Activated naive CD8-positive, alpha-beta T cell treated with anti-CD3 and anti-CD28 coated beads for 36 hours (primary cell): ENCODE measurements around the gene PCED1B. TPM values are rescaled to one million over a fixed set of nuclear protein-coding genes. Genes with fewer than 3 reads are reported as not detected.

Experiments
- DNase-seq: peaks from one replicate; pipeline ENCODE4 v3.0.0; 2021
- H3K27ac Mint-ChIP-seq: one replicate; pipeline ENCODE4 v1.8.0; 2022; ENCODE audit warnings: mild to moderate bottlenecking, moderate library complexity, mixed read lengths
- H3K27me3 Mint-ChIP-seq: one replicate; pipeline ENCODE4 v1.8.0; 2022; ENCODE audit warnings: mild to moderate bottlenecking, mixed read lengths
- H3K36me3 Mint-ChIP-seq: one replicate; pipeline ENCODE4 v1.8.0; 2021; ENCODE audit warnings: mild to moderate bottlenecking, mixed read lengths
- H3K4me1 Mint-ChIP-seq: one replicate; pipeline ENCODE4 v1.8.0; 2021; ENCODE audit warnings: mixed read lengths
- H3K4me3 Mint-ChIP-seq: one replicate; pipeline ENCODE4 v1.8.0; 2022; ENCODE audit warnings: mild to moderate bottlenecking, moderate library complexity, mixed read lengths
- H3K9me3 Mint-ChIP-seq: one replicate; pipeline ENCODE4 v1.8.0; 2022; ENCODE audit warnings: mixed read lengths
- total RNA-seq, 2 experiments: library from RNA; stranded (reverse); gene quantifications; one replicate each; pipeline ENCODE4 v1.2.3, GENCODE V29; 2021

Gene PCED1B
- total RNA-seq, 2 experiments from 2014 or later, result 117 TPM

DNA sequence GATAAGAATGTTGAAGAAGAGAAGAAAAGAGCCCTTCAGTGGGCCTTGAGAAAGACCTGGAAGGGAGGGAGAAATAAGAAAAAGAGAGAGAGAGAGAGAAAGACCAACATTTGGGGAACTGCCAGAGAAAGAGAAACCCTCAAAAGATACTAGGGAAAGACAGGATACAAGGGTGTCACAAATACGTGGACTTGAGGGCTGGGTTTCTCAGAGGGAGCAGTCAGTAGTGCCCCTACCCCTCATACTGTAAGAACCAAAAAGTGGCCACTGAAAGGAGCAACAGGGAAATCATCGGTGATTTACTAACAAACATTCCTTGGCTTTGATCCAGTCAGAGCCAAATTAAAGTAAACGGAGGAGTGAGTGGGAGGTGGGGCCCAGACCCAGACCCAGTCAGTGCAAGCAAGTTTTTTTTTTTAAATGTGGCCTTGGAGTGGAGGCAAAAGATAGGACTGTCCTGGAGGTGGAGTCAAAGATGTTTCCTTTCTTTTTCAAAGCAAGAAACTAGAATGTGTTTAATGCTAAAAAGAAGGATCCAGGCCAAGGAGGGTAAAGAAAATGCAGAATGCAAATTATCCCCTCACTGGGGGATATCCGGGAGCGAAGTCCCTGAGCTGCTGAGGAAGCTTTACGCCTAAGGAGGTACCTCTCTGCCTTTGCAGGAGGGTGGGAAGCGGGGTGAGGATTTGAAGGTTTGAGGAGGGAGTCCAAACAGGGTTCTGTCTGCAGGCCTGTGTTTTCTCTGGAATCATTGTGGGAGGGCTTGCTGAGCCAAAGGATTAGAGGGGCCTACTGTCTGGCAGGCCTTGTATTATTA, 143.8 kb downstream of the PCED1B start:
- Mint-ChIP-seq H3K27me3 (no peaks in the 10 kb centered on the region), H3K4me3 (peak overlapping the region; percentile 89), H3K36me3 (peaks cover 79% of the 10 kb centered on the region), H3K4me1 (peaks cover 66% of the 10 kb centered on the region), H3K9me3 (no peaks in the 10 kb centered on the region), H3K27ac (peak overlapping the region; percentile 96)
- DNase-seq, result peak; percentile 18

DNA sequence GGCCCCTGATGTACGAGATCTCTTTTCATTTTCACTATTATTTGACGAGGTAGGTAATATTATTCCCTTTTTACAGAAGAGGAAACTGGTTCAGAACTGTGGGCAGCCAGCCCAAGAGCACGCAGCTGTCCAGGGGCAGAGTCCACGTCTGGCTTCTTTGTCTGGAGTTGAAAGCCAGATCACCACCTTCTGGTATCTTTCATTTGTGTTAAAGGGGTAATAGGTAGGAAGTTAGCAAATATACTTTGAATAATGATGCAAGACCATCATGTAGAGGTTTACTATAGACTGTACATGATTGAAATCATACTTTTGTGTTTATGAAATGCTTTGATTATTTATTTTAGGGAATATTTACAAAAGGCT, 144.4 kb downstream of the PCED1B start:
- Mint-ChIP-seq H3K9me3 (no peaks in the 10 kb centered on the region), H3K4me3 (peak overlapping the region; percentile 89), H3K36me3 (peaks cover 79% of the 10 kb centered on the region), H3K4me1 (peaks cover 71% of the 10 kb centered on the region), H3K27me3 (no peaks in the 10 kb centered on the region), H3K27ac (peak overlapping the region; percentile 96)
- DNase-seq, result peak; percentile 9

DNA sequence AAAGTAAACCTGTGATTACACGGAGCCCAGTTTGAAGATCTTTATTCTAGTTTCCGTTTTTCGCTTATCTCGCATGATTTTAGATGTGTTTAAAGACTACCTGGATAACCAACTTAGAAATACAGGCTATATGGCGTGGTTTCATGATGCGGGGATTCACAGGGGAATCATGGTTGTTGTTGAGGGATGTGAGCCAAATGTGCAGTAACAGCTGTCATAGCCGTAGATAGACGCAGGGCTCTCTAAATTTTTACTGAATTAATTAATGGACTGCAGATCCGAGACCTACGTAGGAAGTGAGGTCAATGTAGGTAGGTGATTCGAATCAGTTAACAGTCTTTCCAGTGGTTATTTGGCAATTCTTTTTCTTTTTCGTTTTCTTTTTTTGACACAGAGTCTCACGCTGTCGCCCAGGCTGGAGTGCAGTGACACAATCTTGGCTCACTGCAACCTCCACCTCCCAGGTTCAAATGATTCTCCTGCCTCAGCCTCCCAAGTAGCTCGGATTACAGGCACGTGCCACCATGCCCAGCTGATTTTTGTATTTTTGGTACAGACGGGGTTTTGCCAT, 145.2 kb downstream of the PCED1B start:
- peak overlapping the region; percentile 89 for H3K4me3 Mint-ChIP-seq
- H3K36me3 Mint-ChIP-seq, result peaks cover 80% of the 10 kb centered on the region
- peak; percentile 8 for DNase-seq
- H3K27me3 Mint-ChIP-seq, result no peaks in the 10 kb centered on the region
- no peaks in the 10 kb centered on the region for H3K9me3 Mint-ChIP-seq
- peaks cover 74% of the 10 kb centered on the region for H3K4me1 Mint-ChIP-seq
- peak overlapping the region; percentile 96 for H3K27ac Mint-ChIP-seq

DNA sequence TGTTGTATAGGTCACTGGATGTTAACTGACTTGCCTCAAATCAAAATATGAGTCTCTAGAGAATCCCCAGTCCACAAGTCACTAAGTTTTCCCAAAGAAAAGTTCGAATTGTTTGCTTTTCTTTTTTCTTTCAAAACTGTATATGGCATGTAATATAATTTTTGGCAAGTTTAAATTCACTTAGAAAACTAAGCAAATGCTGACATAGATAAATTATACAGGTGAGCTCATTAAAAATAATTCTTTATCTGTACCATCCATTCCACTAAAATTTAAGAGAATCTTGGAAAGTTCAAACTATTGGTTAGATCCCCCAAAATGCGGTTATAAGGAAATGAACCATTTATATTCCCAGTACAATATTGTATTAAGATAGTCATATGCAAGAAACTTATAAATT, 145.9 kb downstream of the PCED1B start:
- DNase-seq, result no peak
- Mint-ChIP-seq H3K9me3 (no peaks in the 10 kb centered on the region), H3K4me1 (peaks cover 76% of the 10 kb centered on the region), H3K27me3 (no peaks in the 10 kb centered on the region), H3K4me3 (peak overlapping the region; percentile 89), H3K27ac (peak overlapping the region; percentile 96), H3K36me3 (peaks cover 82% of the 10 kb centered on the region)

DNA sequence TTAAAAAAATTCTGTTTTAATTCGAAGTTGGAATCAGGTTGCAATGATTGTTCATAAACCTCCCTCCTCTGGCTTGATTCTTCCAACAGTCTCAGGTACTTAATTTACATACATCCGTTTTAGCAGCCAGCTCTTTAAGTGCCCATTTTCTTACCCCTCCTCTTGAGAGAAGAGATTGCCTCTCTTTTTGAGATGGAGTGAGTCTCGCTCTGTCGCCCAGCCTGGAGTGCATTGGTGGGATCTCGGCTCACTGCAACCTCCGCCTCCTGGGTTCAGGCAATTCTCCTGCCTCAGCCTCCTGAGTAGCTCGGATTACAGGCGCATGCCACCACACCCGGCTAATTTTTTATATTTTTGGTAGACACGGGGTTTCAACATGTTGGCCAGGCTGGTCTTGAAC, 146.8 kb downstream of the PCED1B start:
- Mint-ChIP-seq H3K36me3 (peaks cover 86% of the 10 kb centered on the region), H3K27ac (peak overlapping the region; percentile 96), H3K4me1 (peaks cover 80% of the 10 kb centered on the region), H3K9me3 (no peaks in the 10 kb centered on the region), H3K4me3 (peak overlapping the region; percentile 89), H3K27me3 (no peaks in the 10 kb centered on the region)
- DNase-seq, result no peak

DNA sequence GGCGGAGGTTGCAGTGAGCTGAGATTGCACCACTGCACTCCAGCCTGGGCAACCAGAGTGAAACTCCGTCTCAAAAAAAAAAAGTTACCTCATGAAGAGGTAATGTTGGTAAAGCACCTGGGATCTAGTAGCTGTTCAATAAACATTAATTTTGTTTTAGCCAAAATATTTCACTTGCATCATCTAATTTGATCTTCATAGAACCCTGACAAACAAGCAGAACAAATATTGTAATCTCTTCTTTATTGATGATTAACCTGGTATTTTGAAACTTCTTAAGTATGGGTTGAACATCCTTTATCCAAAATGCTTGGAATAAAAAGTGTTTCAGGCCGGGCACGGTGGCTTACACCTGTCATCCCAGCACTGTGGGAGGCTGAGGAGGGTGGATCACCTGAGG, 149.4 kb downstream of the PCED1B start:
- peaks cover 86% of the 10 kb centered on the region for H3K36me3 Mint-ChIP-seq
- peak overlapping the region; percentile 60 for H3K4me3 Mint-ChIP-seq
- H3K27me3 Mint-ChIP-seq, result no peaks in the 10 kb centered on the region
- H3K4me1 Mint-ChIP-seq, result peaks cover 70% of the 10 kb centered on the region
- DNase-seq, result no peak
- H3K9me3 Mint-ChIP-seq, result peaks cover 2% of the 10 kb centered on the region
- peak overlapping the region; percentile 83 for H3K27ac Mint-ChIP-seq

DNA sequence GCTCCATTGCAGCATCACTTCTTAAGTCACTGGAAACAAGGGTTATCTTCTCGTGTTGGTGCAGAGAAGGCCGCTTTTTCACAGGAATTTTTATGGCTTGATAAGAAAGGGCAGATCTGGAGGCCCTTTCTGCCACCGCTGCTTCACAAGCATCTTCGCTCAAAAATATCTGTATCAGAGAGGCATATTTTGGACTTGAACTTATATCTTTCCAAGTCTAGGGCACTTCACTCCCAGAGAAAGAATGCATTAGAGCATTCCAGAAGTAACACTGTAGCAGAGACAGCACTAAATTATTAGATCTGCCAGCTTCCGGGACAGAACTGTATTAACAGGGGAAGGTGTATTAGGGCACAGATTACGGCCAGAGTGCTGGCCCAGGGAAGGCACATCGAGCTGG, 152.0 kb downstream of the PCED1B start:
- Mint-ChIP-seq H3K4me3 (no peak overlapping the region), H3K9me3 (peaks cover 10% of the 10 kb centered on the region), H3K27ac (peak overlapping the region; percentile 78), H3K27me3 (no peaks in the 10 kb centered on the region), H3K36me3 (peaks cover 93% of the 10 kb centered on the region), H3K4me1 (peaks cover 60% of the 10 kb centered on the region)
- no peak for DNase-seq

DNA sequence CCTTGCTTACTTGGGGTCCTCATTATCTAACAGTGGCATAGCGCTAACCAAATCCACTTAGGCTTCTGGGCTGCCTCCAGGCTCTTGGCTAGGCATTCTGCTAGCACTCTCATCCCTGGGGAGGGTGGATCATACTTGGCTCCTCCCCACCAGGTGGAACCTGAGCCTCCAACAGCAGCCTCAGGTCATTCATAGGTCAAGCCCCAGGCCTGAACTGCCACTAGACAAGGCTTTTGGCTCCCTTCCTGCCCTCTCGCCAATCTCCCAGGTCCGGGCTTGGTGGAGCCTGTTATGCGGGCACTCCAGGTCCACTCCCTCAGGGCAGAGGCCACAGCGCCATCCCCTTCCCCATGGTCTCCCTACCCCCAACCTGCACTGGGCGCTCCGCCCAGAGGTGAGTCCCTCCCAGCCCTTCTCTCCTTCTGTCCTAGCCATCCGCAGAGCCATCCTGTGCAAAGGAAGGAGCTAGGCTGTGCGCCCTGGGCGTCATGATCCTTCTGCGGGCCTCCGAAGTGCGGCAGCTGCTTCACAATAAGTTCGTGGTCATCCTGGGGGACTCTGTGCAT, 155.2 kb downstream of the PCED1B start:
- DNase-seq, result no peak
- peaks cover 92% of the 10 kb centered on the region for H3K36me3 Mint-ChIP-seq
- no peak overlapping the region for H3K4me3 Mint-ChIP-seq
- no peaks in the 10 kb centered on the region for H3K27me3 Mint-ChIP-seq
- H3K9me3 Mint-ChIP-seq, result peaks cover 12% of the 10 kb centered on the region
- H3K4me1 Mint-ChIP-seq, result peaks cover 63% of the 10 kb centered on the region
- H3K27ac Mint-ChIP-seq, result no peak overlapping the region

DNA sequence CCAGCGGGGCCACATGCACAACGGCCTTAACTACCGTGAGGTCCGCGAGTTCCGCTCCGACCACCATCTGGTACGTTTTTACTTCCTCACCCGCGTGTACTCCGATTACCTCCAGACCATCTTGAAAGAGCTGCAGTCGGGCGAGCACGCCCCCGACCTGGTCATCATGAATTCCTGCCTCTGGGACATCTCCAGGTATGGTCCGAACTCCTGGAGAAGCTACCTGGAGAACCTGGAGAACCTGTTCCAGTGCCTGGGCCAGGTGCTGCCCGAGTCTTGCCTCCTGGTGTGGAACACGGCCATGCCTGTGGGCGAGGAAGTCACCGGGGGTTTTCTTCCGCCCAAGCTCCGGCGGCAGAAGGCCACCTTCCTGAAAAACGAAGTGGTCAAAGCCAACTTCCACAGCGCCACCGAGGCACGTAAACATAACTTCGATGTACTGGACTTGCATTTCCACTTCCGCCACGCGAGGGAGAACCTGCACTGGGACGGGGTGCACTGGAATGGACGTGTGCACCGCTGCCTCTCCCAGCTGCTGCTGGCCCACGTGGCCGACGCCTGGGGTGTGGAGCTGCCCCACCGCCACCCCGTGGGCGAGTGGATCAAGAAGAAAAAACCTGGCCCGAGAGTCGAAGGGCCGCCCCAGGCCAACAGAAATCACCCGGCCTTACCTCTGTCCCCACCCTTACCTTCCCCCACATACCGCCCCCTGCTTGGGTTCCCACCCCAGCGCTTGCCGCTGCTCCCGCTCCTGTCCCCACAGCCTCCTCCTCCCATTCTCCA, 156.0 kb downstream of the PCED1B start:
- Mint-ChIP-seq H3K4me1 (peaks cover 64% of the 10 kb centered on the region), H3K9me3 (peaks cover 12% of the 10 kb centered on the region), H3K27me3 (no peaks in the 10 kb centered on the region), H3K27ac (peak overlapping the region; percentile 79), H3K4me3 (no peak overlapping the region), H3K36me3 (peaks cover 88% of the 10 kb centered on the region)
- DNase-seq, result no peak

DNA sequence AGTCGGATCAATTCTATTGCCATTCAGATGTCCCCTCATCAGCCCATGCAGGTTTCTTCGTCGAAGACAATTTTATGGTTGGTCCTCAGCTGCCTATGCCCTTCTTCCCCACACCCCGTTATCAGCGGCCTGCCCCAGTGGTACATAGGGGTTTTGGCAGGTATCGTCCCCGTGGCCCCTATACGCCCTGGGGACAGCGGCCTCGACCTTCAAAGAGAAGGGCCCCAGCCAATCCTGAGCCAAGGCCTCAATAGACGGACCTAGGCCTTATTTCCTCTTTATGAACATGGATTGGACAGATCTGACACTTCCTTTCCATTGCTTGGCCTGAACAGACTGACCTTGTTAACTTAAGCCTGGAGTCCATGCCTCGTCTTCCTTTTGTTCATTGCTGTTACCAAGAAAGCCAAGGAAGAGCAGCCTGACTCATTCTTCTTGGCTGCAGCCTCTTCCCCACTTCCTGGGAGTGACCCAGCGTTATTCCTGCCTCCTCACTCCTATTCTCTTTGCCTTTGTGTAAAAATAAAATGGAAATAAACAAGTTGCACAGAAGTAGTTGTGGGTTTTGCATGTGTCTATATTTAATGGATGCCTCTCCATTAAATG, 156.8 kb downstream of the PCED1B start:
- H3K27me3 Mint-ChIP-seq, result no peaks in the 10 kb centered on the region
- DNase-seq, result no peak
- peak overlapping the region; percentile 79 for H3K27ac Mint-ChIP-seq
- peaks cover 83% of the 10 kb centered on the region for H3K36me3 Mint-ChIP-seq
- peaks cover 58% of the 10 kb centered on the region for H3K4me1 Mint-ChIP-seq
- H3K9me3 Mint-ChIP-seq, result peaks cover 12% of the 10 kb centered on the region
- H3K4me3 Mint-ChIP-seq, result no peak overlapping the region

DNA sequence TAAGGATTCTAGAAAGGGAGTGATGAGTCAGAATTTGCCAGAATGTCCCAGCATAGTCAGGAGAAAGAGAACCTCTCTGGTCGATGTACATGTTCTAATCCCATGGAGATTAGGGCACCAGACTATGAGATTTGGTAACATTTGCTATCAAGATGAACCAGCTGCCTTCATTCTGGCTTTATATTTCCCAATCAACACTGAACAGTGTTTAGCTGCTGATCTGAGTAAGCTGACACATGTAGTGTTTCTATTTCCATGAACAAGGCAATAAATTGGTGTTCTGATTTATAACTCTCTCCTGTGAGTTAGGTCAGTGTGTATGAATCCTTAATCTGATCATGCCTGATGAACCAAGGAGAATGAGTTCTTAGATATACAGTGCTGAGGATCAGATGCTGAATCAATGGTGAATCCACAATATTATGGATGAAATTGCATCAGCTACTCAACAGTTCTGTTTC, 158.4 kb downstream of the PCED1B start:
- peaks cover 54% of the 10 kb centered on the region for H3K4me1 Mint-ChIP-seq
- H3K27ac Mint-ChIP-seq, result peak overlapping the region; percentile 79
- peaks cover 83% of the 10 kb centered on the region for H3K36me3 Mint-ChIP-seq
- H3K4me3 Mint-ChIP-seq, result no peak overlapping the region
- H3K9me3 Mint-ChIP-seq, result peaks cover 11% of the 10 kb centered on the region
- no peak for DNase-seq
- no peaks in the 10 kb centered on the region for H3K27me3 Mint-ChIP-seq

DNA sequence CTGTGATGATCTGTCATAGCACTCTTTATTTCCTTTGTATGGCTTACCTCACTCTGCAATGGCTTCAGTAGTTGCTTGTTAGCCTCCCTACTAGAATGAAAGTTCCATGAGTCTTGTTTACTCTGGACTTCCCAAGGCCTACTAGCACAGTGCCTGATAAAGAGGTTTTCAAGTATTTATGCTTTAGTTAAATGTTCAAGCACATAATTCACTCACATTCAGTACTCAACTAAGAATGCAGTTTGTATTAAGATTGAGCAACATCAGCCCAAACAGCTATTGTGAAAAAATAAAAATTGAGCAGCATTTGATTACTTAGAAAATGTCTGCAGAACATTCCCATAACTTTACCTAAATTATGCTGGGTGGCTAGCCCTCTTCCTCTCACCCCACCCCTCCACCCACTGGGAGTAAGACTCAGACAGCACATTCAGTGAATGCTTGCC, 159.3 kb downstream of the PCED1B start:
- DNase-seq, result no peak
- Mint-ChIP-seq H3K36me3 (peaks cover 81% of the 10 kb centered on the region), H3K4me1 (peaks cover 50% of the 10 kb centered on the region), H3K9me3 (peaks cover 11% of the 10 kb centered on the region), H3K4me3 (no peak overlapping the region), H3K27me3 (no peaks in the 10 kb centered on the region), H3K27ac (peak overlapping the region; percentile 79)

DNA sequence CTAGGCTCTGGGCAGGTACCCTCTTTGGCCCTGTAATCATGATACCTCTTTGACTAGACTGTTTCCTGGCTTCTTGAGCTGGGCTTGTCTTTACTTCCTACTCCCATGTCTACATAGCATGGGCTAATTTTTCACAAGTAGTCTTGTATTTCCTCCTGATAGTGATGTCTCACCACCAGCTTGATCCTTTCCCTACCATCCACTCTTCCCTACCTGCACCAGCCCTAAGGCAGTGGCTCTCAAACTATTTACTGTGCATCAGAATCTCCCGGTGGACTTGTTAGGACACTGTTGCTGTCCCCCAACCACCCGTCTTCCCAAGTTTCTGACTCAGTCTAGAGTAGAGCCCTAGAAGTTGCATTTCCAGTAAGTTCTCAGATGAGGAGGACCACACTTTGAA, 163.0 kb downstream of the PCED1B start:
- H3K27ac Mint-ChIP-seq, result no peak overlapping the region
- peaks cover 64% of the 10 kb centered on the region for H3K36me3 Mint-ChIP-seq
- no peaks in the 10 kb centered on the region for H3K27me3 Mint-ChIP-seq
- DNase-seq, result no peak
- no peak overlapping the region for H3K4me3 Mint-ChIP-seq
- peaks cover 36% of the 10 kb centered on the region for H3K4me1 Mint-ChIP-seq
- H3K9me3 Mint-ChIP-seq, result peaks cover 2% of the 10 kb centered on the region

DNA sequence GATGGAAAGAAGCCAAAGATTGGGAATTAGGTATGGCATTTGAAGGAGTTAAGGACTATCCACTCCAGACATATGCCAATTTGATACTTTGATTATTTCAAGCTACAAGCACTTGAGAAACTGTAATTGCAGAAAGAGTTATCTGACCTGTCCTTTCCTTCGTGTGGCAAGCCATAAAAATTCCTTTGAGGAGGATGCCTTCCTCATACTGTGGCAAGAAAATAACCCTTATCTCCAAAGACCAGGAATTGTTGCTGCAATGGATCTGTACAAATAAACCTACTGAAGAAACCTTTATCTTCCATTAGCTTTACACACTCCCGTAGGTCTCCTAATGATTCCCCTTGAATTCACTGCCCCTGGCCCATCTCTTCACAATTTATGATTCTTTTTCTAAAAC, 165.4 kb downstream of the PCED1B start:
- Mint-ChIP-seq H3K27ac (no peak overlapping the region), H3K9me3 (peaks cover 3% of the 10 kb centered on the region)

More for the DNA sequence above, 165.4 kb downstream of the PCED1B start:
- H3K4me3 Mint-ChIP-seq, result no peak overlapping the region
- H3K4me1 Mint-ChIP-seq, result peaks cover 18% of the 10 kb centered on the region
- no peaks in the 10 kb centered on the region for H3K27me3 Mint-ChIP-seq
- DNase-seq, result no peak
- H3K36me3 Mint-ChIP-seq, result peaks cover 60% of the 10 kb centered on the region
